ENCODE measurements around the gene PPP1R1A.

GRCh38 chr12:54627304-54627703, 38.8 kb upstream of the PPP1R1A start:
- no peak for TF ChIP-seq TAF1 (IDR thresholded peaks at IDR 0.05; ENCODE audit: low read depth)
- TF ChIP-seq EP300 (IDR thresholded peaks at IDR 0.05; ENCODE audit: borderline replicate concordance) = no peak
- TF ChIP-seq FOXM1 (IDR thresholded peaks at IDR 0.05; ENCODE audit: borderline replicate concordance, low read depth) = no peak
- no peak for TF ChIP-seq REST (IDR thresholded peaks at IDR 0.05; ENCODE audit: low read depth)
- TF ChIP-seq MAX (IDR thresholded peaks at IDR 0.05) = no peak
- no peak for TF ChIP-seq CREB1 (IDR thresholded peaks at IDR 0.05; ENCODE audit: low read depth)
- TF ChIP-seq YY1 (IDR thresholded peaks at IDR 0.05; ENCODE audit: low read depth) = no peak
- TF ChIP-seq USF1 (IDR thresholded peaks at IDR 0.05) = no peak
- TF ChIP-seq RAD21 (IDR thresholded peaks at IDR 0.05; ENCODE audit: low read depth) = no peak
- no peak for TF ChIP-seq CEBPB (IDR thresholded peaks at IDR 0.05)
- no peak for TF ChIP-seq NFIC (IDR thresholded peaks at IDR 0.05)
